ENCODE measurements around the gene FUT3.
"Not testable (repeated sequence)": the region's sequence is repeated elsewhere in the genome, so short reads cannot be mapped to it uniquely, and the experiment has no call there.

FUT3 gene

DNA sequence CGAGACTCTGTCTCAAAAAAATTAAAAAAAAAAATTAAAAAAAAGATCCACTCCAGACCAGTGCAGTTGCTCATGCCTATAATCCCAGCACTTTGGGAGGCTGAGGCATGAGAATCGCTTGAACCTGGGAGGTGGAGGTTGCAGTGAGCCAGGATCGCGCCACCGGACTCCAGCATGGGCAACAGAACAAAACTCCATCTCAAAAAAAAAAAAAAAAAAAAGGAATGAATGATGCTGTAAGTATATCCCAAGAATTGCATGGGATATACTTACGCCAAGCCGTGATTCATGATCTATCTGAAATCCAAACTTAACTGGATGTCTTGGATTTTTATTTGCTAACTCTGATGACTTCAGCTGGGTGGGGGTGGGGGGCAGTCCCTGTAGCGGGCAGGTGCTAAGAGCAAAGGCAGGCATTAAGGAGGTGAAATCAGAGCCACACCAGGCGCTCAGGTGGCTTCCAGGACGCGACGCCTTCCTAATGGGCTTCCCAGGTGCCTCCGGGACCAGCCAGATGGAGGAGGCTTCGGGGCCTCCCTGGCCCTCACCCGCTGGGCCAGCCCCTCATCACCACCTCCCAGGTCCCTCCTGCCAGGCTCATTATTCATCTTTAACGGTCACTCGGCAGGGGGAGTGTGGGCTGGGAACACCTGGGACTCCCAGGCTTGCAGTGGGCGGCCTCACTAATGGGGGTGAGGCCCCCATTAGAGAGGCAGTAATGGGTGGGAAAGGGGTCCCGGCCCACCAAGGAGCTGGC lies 30.5 kb upstream of the FUT3 start:
- no peak for DNase-seq (ENCODE audit: low read depth)

DNA sequence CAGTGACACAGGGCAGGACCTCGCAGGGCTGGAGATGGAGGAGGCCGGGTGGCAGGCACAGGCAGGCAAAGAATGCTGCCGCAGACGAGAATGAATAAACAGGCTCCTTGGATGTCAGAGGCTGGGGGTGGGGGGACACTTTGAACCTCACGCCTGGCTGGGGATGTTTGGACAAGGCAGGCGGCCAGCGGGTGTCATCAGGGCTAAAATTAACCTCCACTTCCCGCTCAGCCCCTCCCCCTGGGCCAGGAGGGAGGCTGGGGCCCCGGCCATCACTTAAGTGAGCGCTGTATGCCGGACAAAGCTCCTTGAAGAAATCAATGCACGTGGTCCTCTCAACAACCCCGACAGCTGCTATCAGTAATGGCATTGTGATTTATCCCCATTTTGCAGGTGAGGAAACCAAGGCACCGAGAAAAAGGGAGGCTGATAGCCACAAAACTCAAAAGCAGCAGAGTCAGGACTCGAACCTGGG lies 29.4 kb upstream of the FUT3 start:
- no peak for DNase-seq (ENCODE audit: low read depth)

- DNase-seq (ENCODE audit: low read depth) = no peak
Observed at GRCh38 chr19:5880196-5880595, 28.9 kb upstream of the FUT3 start.

GRCh38 chr19:5877882-5878281 lies 26.6 kb upstream of the FUT3 start:
- DNase-seq (ENCODE audit: low read depth) = no peak

GRCh38 chr19:5877427-5877826 lies 26.2 kb upstream of the FUT3 start:
- no peak for DNase-seq (ENCODE audit: low read depth)

GRCh38 chr19:5874496-5874895 lies 23.2 kb upstream of the FUT3 start:
- not testable (repeated sequence) for DNase-seq (ENCODE audit: low read depth)

DNA sequence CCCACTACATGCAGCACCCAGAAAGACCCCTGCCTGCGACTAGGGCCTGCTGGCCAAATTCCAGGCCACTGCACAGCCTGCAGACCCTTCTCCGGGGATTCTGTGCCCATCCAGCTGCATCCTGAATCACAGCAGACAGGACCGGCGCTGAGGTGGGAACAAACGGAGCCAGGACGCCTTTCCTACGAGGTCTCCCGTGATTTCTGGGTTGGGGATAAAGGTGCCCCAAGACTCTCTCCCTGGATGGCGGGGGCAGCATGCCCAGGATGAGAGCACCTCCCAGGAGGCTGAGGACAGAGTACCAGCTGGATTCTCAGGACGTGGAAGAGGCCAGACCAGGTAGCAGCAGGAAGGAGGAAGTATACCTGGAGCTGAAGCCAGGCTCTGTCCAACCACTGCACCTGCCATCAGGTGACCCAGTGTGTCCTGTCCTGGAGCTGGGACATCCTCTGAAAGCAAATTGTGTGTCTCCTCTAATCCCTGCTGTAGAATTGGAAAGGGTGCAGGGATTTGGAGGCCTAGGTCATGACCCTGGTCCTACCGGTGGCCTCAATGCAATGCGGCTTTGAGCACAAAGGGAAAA lies 22.5 kb upstream of the FUT3 start:
- DNase-seq (ENCODE audit: low read depth) = no peak

DNA sequence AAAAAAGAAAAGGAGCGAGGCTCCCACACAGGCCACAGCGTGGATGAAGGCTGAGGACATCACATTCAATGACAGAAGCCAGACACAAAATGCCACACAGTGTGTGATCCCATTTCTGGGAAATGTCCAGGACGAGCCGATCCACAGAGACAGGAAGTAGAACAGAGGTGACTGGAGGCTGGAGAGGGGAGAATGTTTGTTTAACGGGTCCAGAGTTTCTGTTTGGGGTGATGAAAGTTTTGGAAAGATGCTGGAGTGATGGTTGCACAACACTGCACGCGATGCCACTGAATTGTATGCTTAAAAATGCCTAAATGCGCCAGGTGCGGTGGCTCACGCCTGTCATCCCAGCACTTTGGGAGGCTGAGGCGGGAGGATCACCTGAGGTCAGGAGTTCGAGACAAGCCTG lies 19.7 kb upstream of the FUT3 start:
- no peak for DNase-seq (ENCODE audit: low read depth)

DNA sequence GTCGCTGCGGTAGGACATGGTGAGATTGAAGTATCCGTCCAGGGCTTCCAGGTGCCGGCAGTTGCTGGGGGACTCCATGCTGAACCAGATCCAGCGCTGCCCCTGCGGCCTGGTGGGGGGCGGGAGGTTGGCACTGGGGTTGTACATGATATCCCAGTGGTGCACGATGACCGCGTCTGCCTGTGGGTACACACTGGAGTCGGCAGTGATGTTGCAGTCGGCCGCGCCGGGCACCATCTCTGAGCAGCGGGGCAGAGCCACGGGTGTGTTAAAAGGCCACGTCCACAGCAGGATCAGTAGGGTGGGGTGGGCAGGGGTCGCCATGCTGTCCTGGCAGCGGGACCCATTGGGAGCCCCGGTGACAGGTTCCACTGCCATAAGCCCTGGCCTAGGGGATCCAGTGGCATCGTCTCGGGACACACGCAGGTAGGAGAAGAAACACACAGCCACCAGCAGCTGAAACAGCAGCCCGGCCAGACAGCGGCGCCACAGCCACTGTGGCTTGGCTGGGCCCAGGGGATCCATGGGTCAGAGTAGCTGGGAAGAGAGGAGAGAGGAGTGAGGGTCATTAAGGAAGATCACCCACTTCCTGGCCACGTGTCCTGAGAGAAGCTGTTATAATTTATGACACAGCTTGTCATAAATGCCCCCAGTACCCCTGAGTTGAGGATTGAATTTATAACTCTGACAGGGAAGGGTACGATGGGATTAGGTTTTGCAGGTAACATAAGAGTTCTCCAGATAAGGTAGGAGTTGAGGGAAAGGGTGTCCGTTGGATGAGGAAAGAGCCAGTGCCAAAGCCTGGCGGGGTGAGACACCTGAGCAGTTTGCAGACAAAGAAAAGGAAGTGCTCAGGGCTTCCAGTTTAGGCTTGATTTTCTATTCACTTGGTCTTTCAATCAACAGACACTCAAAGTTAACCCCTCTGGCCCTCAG lies 16.2 kb upstream of the FUT3 start:
- no peak for DNase-seq (ENCODE audit: low read depth)

GRCh38 chr19:5865772-5866171 lies 14.5 kb upstream of the FUT3 start:
- DNase-seq (ENCODE audit: low read depth) = no peak

- DNase-seq (ENCODE audit: low read depth) = no peak
Observed at GRCh38 chr19:5864725-5865486, 13.7 kb upstream of the FUT3 start.

GRCh38 chr19:5864013-5864720 lies 12.9 kb upstream of the FUT3 start:
- DNase-seq (ENCODE audit: low read depth) = no peak

- no peak for DNase-seq (ENCODE audit: low read depth)
Observed at GRCh38 chr19:5863030-5863665, 11.9 kb upstream of the FUT3 start.

- no peak for DNase-seq (ENCODE audit: low read depth)
Observed at GRCh38 chr19:5857203-5858081, 6.2 kb upstream of the FUT3 start.

DNA sequence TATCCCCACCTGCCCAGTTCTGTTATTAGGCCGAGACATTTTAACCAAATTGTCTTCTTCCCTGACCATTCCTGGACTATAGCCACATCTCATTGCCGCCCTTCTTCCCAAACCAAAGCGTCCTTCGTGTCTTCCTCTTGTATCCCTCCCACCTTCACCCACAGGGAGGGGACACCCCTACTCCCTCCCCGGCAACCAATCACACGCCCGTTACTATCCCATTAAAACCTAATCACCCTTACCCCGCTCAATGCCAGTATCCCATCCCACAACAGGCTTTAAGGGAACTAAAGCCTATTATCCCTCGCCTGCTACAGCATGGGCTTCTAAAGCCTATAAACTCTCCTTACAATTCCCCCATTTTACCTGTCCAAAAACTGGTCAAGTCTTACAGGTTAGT lies 3.9 kb upstream of the FUT3 start:
- DNase-seq (ENCODE audit: low read depth) = not testable (repeated sequence)

DNA sequence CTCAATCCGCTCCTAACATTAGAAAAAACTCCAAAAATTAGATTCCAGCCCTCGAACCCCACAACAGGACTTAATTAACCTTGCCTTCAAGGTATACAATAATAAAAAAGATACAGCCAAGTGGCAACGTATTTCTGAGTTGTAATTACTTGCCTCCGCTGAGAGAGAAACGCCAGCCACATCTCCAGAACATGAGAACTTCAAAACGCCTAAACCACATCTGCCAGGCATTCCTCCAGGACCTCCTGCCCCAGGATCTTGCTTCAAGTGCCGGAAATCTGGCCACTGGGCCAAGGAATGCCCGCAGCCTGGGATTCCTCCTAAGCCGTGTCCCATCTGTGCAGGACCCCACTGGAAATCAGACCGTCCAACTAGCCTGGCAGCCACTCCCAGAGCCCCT lies 2.9 kb upstream of the FUT3 start:
- not testable (repeated sequence) for DNase-seq (ENCODE audit: low read depth)

- no peak for DNase-seq (ENCODE audit: low read depth)
Observed at GRCh38 chr19:5850743-5851293, 431 bp downstream of the FUT3 start.

- no peak for DNase-seq (ENCODE audit: low read depth)
Observed at GRCh38 chr19:5850189-5850588, 1.1 kb downstream of the FUT3 start.

- DNase-seq (ENCODE audit: low read depth) = not testable (repeated sequence)
Observed at GRCh38 chr19:5848621-5849020, 2.6 kb downstream of the FUT3 start.
